Left lung (tissue), 10 donors: ENCODE measurements around the gene TRIM72. TPM values are rescaled to one million over a fixed set of nuclear protein-coding genes. Genes with fewer than 3 reads are reported as not detected.

ENCODE experiments used
- ATAC-seq: fragments of 200-7000 bp; cut with Tn5 transposase; one replicate; pipeline ENCODE4 v1.9.1; 2020; ENCODE audit warnings: moderate library complexity
- DNase-seq, 4 donors: peaks; one replicate each; pipeline ENCODE4 v3.0.0-alpha.2; 2013 to 2020
- H3K27ac ChIP-seq, 2 donors: fragments of 200-600 bp; sonication (generic) in 1 of 2; one replicate each; pipeline versions ENCODE4 v1.5.0 to v1.8.0; 2020 to 2021
- H3K27me3 ChIP-seq, 2 donors: fragments of 200-600 bp; sonication (generic) in 1 of 2; one replicate each; pipeline versions ENCODE4 v1.5.0 to v1.8.0; 2020 to 2021
- H3K36me3 ChIP-seq, 2 donors: fragments of 200-600 bp; sonication (generic) in 1 of 2; one replicate each; pipeline versions ENCODE4 v1.5.0 to v1.8.0; 2020 to 2021
- H3K4me1 ChIP-seq, 2 donors: fragments of 200-600 bp; one replicate each; pipeline ENCODE4 v1.8.0; 2021
- H3K4me3 ChIP-seq, 2 donors: fragments of 200-600 bp; sonication (generic) in 1 of 2; one replicate each; pipeline versions ENCODE4 v1.5.0 to v1.8.0; 2020 to 2021; ENCODE audit warnings: mild to moderate bottlenecking in 1 of 2
- H3K9me3 ChIP-seq, 2 donors: fragments of 200-600 bp; sonication (generic) in 1 of 2; one replicate each; pipeline versions ENCODE4 v1.5.0 to v1.8.0; 2020 to 2021
- CTCF ChIP-seq, 2 donors: fragments of 200-600 bp; sonication (generic) in 1 of 2; IDR thresholded peaks; one replicate each; pipeline versions ENCODE4 v1.5.0 to v1.8.0; 2021; ENCODE audit warnings: antibody characterized with exemption in 2 of 2
- intact Hi-C, 2 donors: fragments of 100-400 bp; cut with DNase I; formaldehyde crosslinking; loops; one replicate each; pipeline versions ENCODE4 v1.11.2 to v1.14.2; 2022
- polyA plus RNA-seq, 6 donors: library from polyadenylated mRNA; unstranded; fragments of 120-200 nt; gene quantifications; one replicate each; pipeline ENCODE4 v1.2.1, GENCODE V29; 2013; ENCODE audit not compliant: insufficient read length in 6 of 6
- total RNA-seq, 2 donors: library from RNA; stranded (reverse); fragmentation: NEBNext Ultra II Directional; extraction: Animal tissue kit (Norgen Biotek cat#: 25700); gene quantifications; one replicate each; pipeline ENCODE4 v1.2.1, GENCODE V29; 2021
- donor health status: DM: no; HTN: yes; CAD: no.
- donor health status: DM: no; HTN: no; CAD: no.

The TRIM72 gene
- total and polyA plus RNA-seq, 8 donors: 0.06 to 0.24 (median 0.17) TPM

- H3K27me3 ChIP-seq: no peaks in the 10 kb centered on the region
- H3K27ac ChIP-seq: no peak overlapping the region
- no peak for ATAC-seq
- no peak for DNase-seq
- H3K4me1 ChIP-seq: peaks cover 0 to 24% of the 10 kb centered on the region in 2 donors
- TF ChIP-seq CTCF (IDR thresholded peaks at IDR 0.05): no peak
- H3K4me3 ChIP-seq: no peak overlapping the region
- intact Hi-C loops: no loop called here
- H3K36me3 ChIP-seq: no peaks in the 10 kb centered on the region
- no peaks in the 10 kb centered on the region for H3K9me3 ChIP-seq
Measured at GRCh38 chr16:31250782-31251384, 37.0 kb downstream of the TRIM72 start.

DNA sequence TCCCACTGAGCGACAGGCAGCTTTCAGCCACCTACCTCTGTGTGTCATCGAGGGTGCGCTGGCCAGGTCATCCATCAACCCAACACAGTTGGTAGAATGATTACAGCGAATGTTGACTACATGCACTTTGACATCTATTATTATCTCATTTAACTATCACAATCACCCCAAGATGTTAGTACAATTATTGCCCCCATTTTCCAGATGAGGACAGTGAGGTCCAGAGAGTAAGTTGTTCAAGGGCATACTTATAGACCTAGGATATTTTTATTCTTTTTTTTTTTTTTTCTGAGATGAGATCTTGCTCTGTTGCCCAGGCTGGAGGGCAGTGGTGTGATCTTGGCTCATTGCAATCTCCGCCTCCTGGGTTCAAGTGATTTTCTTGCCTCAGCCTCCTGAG is 37.5 kb downstream of the TRIM72 start:
- Histone ChIP-seq H3K4me1 (peaks cover 0 to 24% of the 10 kb centered on the region in 2 donors), H3K4me3 (no peak overlapping the region), H3K27me3 (peaks cover 0 to under 1% of the 10 kb centered on the region in 2 donors), H3K27ac (no peak overlapping the region), H3K36me3 (no peaks in the 10 kb centered on the region), H3K9me3 (no peaks in the 10 kb centered on the region)
- ATAC-seq: no peak
- intact Hi-C loops: no loop called here
- DNase-seq: no peak
- TF ChIP-seq CTCF (IDR thresholded peaks at IDR 0.05): no peak

- H3K4me3 ChIP-seq: no peak overlapping the region
Measured at GRCh38 chr16:31253642-31254045, 39.7 kb downstream of the TRIM72 start.

DNA sequence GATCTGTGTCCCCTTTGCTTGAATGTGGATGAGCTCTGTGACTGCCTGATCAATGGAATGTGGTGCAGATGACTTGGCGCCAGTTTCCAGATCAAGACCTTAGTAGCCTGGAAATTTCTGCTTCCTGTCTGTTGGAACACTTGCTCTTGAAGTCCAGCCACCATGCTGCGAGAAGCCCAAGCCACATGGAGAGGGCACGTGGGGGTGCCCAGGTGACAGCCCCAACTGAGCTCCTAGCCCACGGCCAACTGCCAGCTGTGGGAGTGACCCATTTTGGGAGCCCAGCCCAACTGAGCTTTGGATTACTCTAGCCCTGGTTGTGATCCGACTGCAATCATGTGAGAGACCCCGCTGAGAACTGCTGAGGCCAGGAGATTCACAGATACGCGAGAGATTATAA is 42.5 kb downstream of the TRIM72 start:
- DNase-seq: no peak
- Histone ChIP-seq H3K27ac (no peak overlapping the region), H3K9me3 (no peaks in the 10 kb centered on the region), H3K4me3 (no peak overlapping the region), H3K36me3 (no peaks in the 10 kb centered on the region), H3K4me1 (peaks cover 0 to 39% of the 10 kb centered on the region in 2 donors), H3K27me3 (peaks cover 0 to 3% of the 10 kb centered on the region in 2 donors)
- intact Hi-C loops: no loop called here
- ATAC-seq: no peak
- no peak for TF ChIP-seq CTCF (IDR thresholded peaks at IDR 0.05)

More at GRCh38 chr16:31253642-31254045, 39.7 kb downstream of the TRIM72 start:
- intact Hi-C loops: no loop called here
- DNase-seq (peak in 2 of 4 donors; percentile 79 to 83), ATAC-seq (peak; percentile 79)
- H3K27me3 ChIP-seq: peaks cover 0 to 3% of the 10 kb centered on the region in 2 donors
- peaks cover 0 to 25% of the 10 kb centered on the region in 2 donors for H3K4me1 ChIP-seq
- H3K36me3 ChIP-seq: no peaks in the 10 kb centered on the region
- peak overlapping the region in 1 of 2 donors; percentile 90 for H3K27ac ChIP-seq
- no peaks in the 10 kb centered on the region for H3K9me3 ChIP-seq
- no peak for TF ChIP-seq CTCF (IDR thresholded peaks at IDR 0.05)

DNA sequence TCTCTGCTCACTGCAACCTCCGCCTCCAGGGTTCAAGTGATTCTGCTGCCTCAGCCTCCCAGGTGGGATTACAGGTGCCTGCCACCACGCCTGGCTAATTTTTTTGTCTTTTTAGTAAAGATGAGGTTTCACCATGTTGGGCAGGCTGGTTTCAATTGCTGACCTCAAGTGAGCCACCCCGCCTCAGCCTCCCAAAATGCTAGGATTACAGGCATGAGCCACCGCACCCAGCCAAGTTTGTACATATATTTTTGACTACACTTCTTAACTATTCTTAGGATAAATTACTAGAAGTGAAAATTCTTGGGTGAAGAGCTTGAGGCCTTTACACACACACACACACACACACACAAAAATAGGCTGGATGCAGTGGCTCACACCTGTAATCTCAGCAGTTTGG is 44.4 kb downstream of the TRIM72 start:
- DNase-seq (no peak), ATAC-seq (no peak)
- Histone ChIP-seq H3K4me1 (peaks cover 0 to 46% of the 10 kb centered on the region in 2 donors), H3K27ac (no peak overlapping the region), H3K27me3 (peaks cover 0 to 3% of the 10 kb centered on the region in 2 donors), H3K9me3 (no peaks in the 10 kb centered on the region), H3K4me3 (no peak overlapping the region), H3K36me3 (no peaks in the 10 kb centered on the region)
- TF ChIP-seq CTCF (IDR thresholded peaks at IDR 0.05): no peak
- intact Hi-C loops: no loop called here
